ENCODE data around the gene EEF1AKMT3. TPM values are rescaled to one million over a fixed set of nuclear protein-coding genes. Genes with fewer than 3 reads are reported as not detected.
"Not testable (repeated sequence)": the region's sequence is repeated elsewhere in the genome, so short reads cannot be mapped to it uniquely, and the experiment has no call there.

Gene EEF1AKMT3
- polyA plus RNA-seq, 5 donors, result 15.6 to 18.6 (median 17.2) TPM

- no peak for DNase-seq
Observed at GRCh38 chr12:57764662-57765002, 7.8 kb upstream of the EEF1AKMT3 start.

- no peak for DNase-seq
Observed at GRCh38 chr12:57765003-57765697, 7.3 kb upstream of the EEF1AKMT3 start.

- DNase-seq, result no peak
Observed at GRCh38 chr12:57765698-57766463, 6.5 kb upstream of the EEF1AKMT3 start.

GRCh38 chr12:57766464-57767304, 5.7 kb upstream of the EEF1AKMT3 start, which contains the start of gene CYP27B1:
CYP27B1 (minus strand) TSS chr12:57767078; CDS start chr12:57767041, 37 bp downstream.
- no peak for DNase-seq

- DNase-seq, result no peak
Observed at GRCh38 chr12:57767305-57767698, 5.1 kb upstream of the EEF1AKMT3 start.

GRCh38 chr12:57767876-57768275, 4.5 kb upstream of the EEF1AKMT3 start:
- DNase-seq, result no peak

GRCh38 chr12:57769594-57769993, 2.8 kb upstream of the EEF1AKMT3 start:
- DNase-seq, result no peak

GRCh38 chr12:57770734-57771133, 1.7 kb upstream of the EEF1AKMT3 start:
- DNase-seq, result no peak

GRCh38 chr12:57771236-57771872, 1.1 kb upstream of the EEF1AKMT3 start:
- DNase-seq, result no peak

- peak; percentile 96 to 98 for DNase-seq
Observed at GRCh38 chr12:57771873-57772428, 463 bp upstream of the EEF1AKMT3 start, which contains the start of gene METTL1. METTL1 (minus strand) TSS chr12:57772105; CDS start chr12:57772083, 22 bp downstream.

- DNase-seq, result not testable (repeated sequence)
Observed at GRCh38 chr12:57774634-57775033, 2.2 kb downstream of the EEF1AKMT3 start.

- DNase-seq, result no peak
Observed at GRCh38 chr12:57775044-57775443, 2.6 kb downstream of the EEF1AKMT3 start.

- DNase-seq, result no peak
Observed at GRCh38 chr12:57775563-57776246, 3.3 kb downstream of the EEF1AKMT3 start.

- DNase-seq, result no peak
Observed at GRCh38 chr12:57776247-57776587, 3.8 kb downstream of the EEF1AKMT3 start.

- no peak for DNase-seq
Observed at GRCh38 chr12:57777367-57777766, 5.0 kb downstream of the EEF1AKMT3 start.

GRCh38 chr12:57777911-57778310, 5.5 kb downstream of the EEF1AKMT3 start:
- DNase-seq, result no peak

GRCh38 chr12:57779736-57780135, 7.3 kb downstream of the EEF1AKMT3 start:
- no peak for DNase-seq

GRCh38 chr12:57780284-57780897, 8.0 kb downstream of the EEF1AKMT3 start:
- no peak for DNase-seq

GRCh38 chr12:57781244-57781643, 8.8 kb downstream of the EEF1AKMT3 start:
- DNase-seq, result no peak

GRCh38 chr12:57781801-57782200, 9.4 kb downstream of the EEF1AKMT3 start:
- DNase-seq, result no peak

GRCh38 chr12:57782243-57782607, 9.8 kb downstream of the EEF1AKMT3 start:
- no peak for DNase-seq

All from right lung (tissue), 5 donors.